Midbrain (tissue), 1 donor: ENCODE results near the gene ADAM22.
"Not testable (repeated sequence)": the region's sequence is repeated elsewhere in the genome, so short reads cannot be mapped to it uniquely, and the experiment has no call there.

ENCODE experiments used
- DNase-seq: peaks from one replicate; lab custom pipeline; 2025; lab: John Stamatoyannopoulos, UW

Gene ADAM22

GRCh38 chr7:88109612-88110011 lies 175.6 kb downstream of the ADAM22 start:
- no peak for DNase-seq

GRCh38 chr7:88111140-88111743 lies 177.2 kb downstream of the ADAM22 start:
- DNase-seq = peak; percentile 56

- no peak for DNase-seq
Observed at GRCh38 chr7:88111954-88112471, 178.0 kb downstream of the ADAM22 start.

GRCh38 chr7:88115258-88115796 lies 181.3 kb downstream of the ADAM22 start:
- DNase-seq = no peak

- no peak for DNase-seq
Observed at GRCh38 chr7:88115816-88116215, 181.8 kb downstream of the ADAM22 start.

- no peak for DNase-seq
Observed at GRCh38 chr7:88116235-88116795, 182.3 kb downstream of the ADAM22 start.

- DNase-seq = no peak
Observed at GRCh38 chr7:88117325-88117724, 183.3 kb downstream of the ADAM22 start.

GRCh38 chr7:88121335-88121734 lies 187.3 kb downstream of the ADAM22 start:
- no peak for DNase-seq

GRCh38 chr7:88127637-88128290 lies 193.7 kb downstream of the ADAM22 start:
- DNase-seq = no peak

GRCh38 chr7:88132725-88133124 lies 198.7 kb downstream of the ADAM22 start:
- DNase-seq = no peak

GRCh38 chr7:88140947-88141346 lies 206.9 kb downstream of the ADAM22 start:
- no peak for DNase-seq

- no peak for DNase-seq
Observed at GRCh38 chr7:88141479-88141878, 207.4 kb downstream of the ADAM22 start.

GRCh38 chr7:88141953-88142352 lies 207.9 kb downstream of the ADAM22 start:
- DNase-seq = no peak

- peak; percentile 29 for DNase-seq
Observed at GRCh38 chr7:88146616-88147015, 212.6 kb downstream of the ADAM22 start.

GRCh38 chr7:88147341-88147740 lies 213.3 kb downstream of the ADAM22 start:
- DNase-seq = no peak

GRCh38 chr7:88147949-88148348 lies 213.9 kb downstream of the ADAM22 start:
- DNase-seq = no peak

- no peak for DNase-seq
Observed at GRCh38 chr7:88150033-88150432, 216.0 kb downstream of the ADAM22 start.

- DNase-seq = no peak
Observed at GRCh38 chr7:88151119-88151790, 217.2 kb downstream of the ADAM22 start.

- no peak for DNase-seq
Observed at GRCh38 chr7:88153378-88153777, 219.3 kb downstream of the ADAM22 start.

GRCh38 chr7:88155756-88156155 lies 221.7 kb downstream of the ADAM22 start:
- DNase-seq = no peak

GRCh38 chr7:88156356-88156755 lies 222.3 kb downstream of the ADAM22 start:
- DNase-seq = no peak

- DNase-seq = not testable (repeated sequence)
Observed at GRCh38 chr7:88159741-88160140, 225.7 kb downstream of the ADAM22 start.
